ENCODE data around the gene CD247.
A peak's percentile ranks its signal among the peaks of the same experiment; 100 is the strongest.

Gene CD247

DNA sequence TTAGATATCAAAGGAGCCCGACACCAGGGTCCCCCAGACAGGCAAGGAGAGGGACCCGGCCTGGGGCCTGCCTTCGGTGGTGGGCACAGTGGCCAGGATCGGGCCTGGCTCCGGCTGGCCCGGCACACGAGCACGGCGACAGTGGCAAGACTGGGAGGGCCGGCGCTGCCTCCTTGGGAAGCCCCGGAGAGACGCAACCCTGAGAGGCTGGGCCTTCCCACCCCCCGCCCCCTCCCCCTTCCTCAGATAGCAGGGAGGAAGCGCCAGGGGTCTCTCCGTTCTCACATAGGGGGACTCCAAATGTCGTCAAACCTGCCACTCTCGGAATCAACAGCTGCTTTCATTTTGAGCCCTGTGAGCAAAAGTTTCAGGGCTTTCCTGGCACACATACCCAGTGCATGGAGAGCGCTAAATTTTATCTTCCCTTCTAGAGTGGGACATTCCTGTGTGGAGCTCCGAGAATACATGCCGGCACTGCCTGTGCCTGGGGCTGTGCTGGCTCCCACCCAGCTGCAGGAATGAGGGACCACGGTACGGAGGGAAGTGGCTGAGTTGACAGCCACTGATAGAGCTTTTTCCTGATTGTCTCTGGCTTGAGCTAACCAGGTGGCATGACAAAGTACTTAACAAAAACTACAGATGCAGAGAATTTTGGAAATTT is 62.4 kb downstream of the CD247 start:
- TF ChIP-seq, protein P1, sequence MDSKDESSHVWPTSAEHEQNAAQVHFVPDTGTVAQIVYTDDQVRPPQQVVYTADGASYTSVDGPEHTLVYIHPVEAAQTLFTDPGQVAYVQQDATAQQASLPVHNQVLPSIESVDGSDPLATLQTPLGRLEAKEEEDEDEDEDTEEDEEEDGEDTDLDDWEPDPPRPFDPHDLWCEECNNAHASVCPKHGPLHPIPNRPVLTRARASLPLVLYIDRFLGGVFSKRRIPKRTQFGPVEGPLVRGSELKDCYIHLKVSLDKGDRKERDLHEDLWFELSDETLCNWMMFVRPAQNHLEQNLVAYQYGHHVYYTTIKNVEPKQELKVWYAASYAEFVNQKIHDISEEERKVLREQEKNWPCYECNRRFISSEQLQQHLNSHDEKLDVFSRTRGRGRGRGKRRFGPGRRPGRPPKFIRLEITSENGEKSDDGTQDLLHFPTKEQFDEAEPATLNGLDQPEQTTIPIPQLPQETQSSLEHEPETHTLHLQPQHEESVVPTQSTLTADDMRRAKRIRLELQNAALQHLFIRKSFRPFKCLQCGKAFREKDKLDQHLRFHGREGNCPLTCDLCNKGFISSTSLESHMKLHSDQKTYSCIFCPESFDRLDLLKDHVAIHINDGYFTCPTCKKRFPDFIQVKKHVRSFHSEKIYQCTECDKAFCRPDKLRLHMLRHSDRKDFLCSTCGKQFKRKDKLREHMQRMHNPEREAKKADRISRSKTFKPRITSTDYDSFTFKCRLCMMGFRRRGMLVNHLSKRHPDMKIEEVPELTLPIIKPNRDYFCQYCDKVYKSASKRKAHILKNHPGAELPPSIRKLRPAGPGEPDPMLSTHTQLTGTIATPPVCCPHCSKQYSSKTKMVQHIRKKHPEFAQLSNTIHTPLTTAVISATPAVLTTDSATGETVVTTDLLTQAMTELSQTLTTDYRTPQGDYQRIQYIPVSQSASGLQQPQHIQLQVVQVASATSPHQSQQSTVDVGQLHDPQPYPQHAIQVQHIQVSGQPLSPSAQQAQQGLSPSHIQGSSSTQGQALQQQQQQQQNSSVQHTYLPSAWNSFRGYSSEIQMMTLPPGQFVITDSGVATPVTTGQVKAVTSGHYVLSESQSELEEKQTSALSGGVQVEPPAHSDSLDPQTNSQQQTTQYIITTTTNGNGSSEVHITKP (tag by site-specific recombination; IDR thresholded peaks at IDR 0.05): peak; percentile 93
- TF ChIP-seq ZNF202 (tag by site-specific recombination; IDR thresholded peaks at IDR 0.05; ENCODE audit: borderline replicate concordance): no peak
- TF ChIP-seq, protein P2, sequence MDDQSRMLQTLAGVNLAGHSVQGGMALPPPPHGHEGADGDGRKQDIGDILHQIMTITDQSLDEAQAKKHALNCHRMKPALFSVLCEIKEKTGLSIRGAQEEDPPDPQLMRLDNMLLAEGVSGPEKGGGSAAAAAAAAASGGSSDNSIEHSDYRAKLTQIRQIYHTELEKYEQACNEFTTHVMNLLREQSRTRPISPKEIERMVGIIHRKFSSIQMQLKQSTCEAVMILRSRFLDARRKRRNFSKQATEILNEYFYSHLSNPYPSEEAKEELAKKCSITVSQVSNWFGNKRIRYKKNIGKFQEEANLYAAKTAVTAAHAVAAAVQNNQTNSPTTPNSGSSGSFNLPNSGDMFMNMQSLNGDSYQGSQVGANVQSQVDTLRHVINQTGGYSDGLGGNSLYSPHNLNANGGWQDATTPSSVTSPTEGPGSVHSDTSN (CRISPR knock-in tag; IDR thresholded peaks at IDR 0.05): 0 out of 2 replicates have a peak, but pooled peaks have one; percentile 5
- TF ChIP-seq, protein P3, sequence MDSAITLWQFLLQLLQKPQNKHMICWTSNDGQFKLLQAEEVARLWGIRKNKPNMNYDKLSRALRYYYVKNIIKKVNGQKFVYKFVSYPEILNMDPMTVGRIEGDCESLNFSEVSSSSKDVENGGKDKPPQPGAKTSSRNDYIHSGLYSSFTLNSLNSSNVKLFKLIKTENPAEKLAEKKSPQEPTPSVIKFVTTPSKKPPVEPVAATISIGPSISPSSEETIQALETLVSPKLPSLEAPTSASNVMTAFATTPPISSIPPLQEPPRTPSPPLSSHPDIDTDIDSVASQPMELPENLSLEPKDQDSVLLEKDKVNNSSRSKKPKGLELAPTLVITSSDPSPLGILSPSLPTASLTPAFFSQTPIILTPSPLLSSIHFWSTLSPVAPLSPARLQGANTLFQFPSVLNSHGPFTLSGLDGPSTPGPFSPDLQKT (IDR thresholded peaks at IDR 0.05; ENCODE audit: borderline replicate concordance, low read depth, low read length): no peak
- 0 out of 2 replicates have a peak, but pooled peaks have one; percentile 3 for TF ChIP-seq ZBTB20 (tag by site-specific recombination; IDR thresholded peaks at IDR 0.05)
- ChIA-PET POLR2A (interaction anchor here (0.6 to 3.1 kb wide), 11 partner anchors 9 to 580 kb away, joined by 3 to 16 read pairs (median 4); partner anchors contain the start of genes CREG1, POU2F1 and TADA1), CTCF (interaction anchor here (0.6 to 1.7 kb wide), 9 partner anchors 8 to 397 kb away, joined by 3 to 7 read pairs (median 3); no protein-coding TSS in a partner anchor)
- no peaks in the 10 kb centered on the region for H3K36me3 ChIP-seq (ENCODE audit: control insufficient read depth in 2 of 2, insufficient read depth in 1 of 2, low read length in 2 of 2)
- H3K4me1 ChIP-seq (ENCODE audit: control insufficient read depth, insufficient read depth, low read length): no peaks in the 10 kb centered on the region
- no peaks in the 10 kb centered on the region for H3K9me3 ChIP-seq (ENCODE audit: control insufficient read depth, insufficient read depth, low read depth, low read length)
- H3K4me3 ChIP-seq (ENCODE audit: low read depth, low read length): peak overlapping the region; percentile 63
- H3K27ac ChIP-seq (ENCODE audit: extremely low read depth, low read depth, low read length): peak overlapping the region; percentile 76; the same call in 1 of the 2 replicates

DNA sequence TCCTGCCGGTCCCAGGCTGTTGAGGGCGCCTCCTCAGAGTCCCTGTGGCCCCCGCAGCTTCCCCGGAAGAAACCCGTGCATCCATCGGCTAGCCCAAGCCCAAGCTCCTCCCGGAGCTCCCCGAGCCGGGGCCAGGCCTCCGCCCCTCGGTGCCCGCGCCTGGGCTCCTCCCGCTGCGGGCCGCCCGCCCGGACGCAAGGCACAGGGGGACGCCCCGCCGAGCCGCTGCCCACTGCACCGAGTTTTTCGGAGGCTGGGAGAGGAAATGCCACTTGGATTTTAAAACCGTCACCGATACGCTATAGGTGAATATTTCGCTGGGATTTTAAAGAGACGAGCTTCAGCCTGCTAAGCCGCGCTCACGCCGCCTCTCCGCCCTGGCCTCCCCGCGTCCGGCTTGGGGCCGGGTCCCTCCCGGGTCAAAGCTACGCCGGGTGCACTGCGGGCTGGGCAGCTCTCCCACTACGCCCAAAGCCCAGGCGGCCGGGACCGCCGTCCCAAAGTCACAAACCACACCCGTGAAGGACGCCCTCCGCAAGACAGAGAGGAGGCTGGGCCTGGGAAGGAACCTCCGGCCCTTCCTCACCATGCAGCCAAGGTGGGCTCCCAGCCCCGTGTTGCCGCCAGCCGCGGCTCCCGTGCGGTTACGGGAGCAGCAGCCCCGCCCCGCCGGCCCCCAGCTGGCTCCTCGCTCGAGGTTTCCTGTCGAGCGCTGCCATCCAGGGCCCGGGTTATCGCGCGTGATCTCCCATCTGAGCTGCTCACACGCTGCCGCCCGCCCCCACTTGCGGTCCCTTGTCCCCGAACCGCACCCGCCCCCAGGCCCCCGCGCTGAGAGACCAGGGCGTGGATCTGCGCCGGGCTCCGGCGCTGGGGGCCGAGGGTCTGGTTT is 63.2 kb downstream of the CD247 start:
- peak overlapping the region; percentile 63 for H3K4me3 ChIP-seq (ENCODE audit: low read depth, low read length)
- CTCF ChIA-PET: interaction anchor here (0.7 to 1.7 kb wide), 8 partner anchors 9 to 395 kb away, joined by 3 to 8 read pairs (median 4); no protein-coding TSS in a partner anchor
- TF ChIP-seq, protein P4, sequence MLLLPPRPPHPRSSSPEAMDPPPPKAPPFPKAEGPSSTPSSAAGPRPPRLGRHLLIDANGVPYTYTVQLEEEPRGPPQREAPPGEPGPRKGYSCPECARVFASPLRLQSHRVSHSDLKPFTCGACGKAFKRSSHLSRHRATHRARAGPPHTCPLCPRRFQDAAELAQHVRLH (tag by site-specific recombination; IDR thresholded peaks at IDR 0.05): no peak
- TF ChIP-seq, protein P5, sequence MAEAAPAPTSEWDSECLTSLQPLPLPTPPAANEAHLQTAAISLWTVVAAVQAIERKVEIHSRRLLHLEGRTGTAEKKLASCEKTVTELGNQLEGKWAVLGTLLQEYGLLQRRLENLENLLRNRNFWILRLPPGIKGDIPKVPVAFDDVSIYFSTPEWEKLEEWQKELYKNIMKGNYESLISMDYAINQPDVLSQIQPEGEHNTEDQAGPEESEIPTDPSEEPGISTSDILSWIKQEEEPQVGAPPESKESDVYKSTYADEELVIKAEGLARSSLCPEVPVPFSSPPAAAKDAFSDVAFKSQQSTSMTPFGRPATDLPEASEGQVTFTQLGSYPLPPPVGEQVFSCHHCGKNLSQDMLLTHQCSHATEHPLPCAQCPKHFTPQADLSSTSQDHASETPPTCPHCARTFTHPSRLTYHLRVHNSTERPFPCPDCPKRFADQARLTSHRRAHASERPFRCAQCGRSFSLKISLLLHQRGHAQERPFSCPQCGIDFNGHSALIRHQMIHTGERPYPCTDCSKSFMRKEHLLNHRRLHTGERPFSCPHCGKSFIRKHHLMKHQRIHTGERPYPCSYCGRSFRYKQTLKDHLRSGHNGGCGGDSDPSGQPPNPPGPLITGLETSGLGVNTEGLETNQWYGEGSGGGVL (tag by site-specific recombination; IDR thresholded peaks at IDR 0.05): no peak; the same call in 1 of the 2 replicates
- TF ChIP-seq ZNF670 (tag by site-specific recombination; IDR thresholded peaks at IDR 0.05; ENCODE audit: low read depth) (no peak), ZNF354C (tag by site-specific recombination; IDR thresholded peaks at IDR 0.05; ENCODE audit: borderline replicate concordance, low read depth) (no peak), WT1 (tag by site-specific recombination; IDR thresholded peaks at IDR 0.05) (no peak), ZNF416 (tag by site-specific recombination; IDR thresholded peaks at IDR 0.05) (no peak), ZIC2 (tag by site-specific recombination; IDR thresholded peaks at IDR 0.05) (peak; percentile 51; the same call in 1 of the 2 replicates), SP7 (tag by site-specific recombination; IDR thresholded peaks at IDR 0.05) (peak; percentile 51), HOXD13 (CRISPR knock-in tag; IDR thresholded peaks at IDR 0.05; ENCODE audit: borderline replicate concordance) (no peak), ZNF239 (tag by site-specific recombination; IDR thresholded peaks at IDR 0.05) (no peak), PRDM1 (tag by site-specific recombination; IDR thresholded peaks at IDR 0.05) (no peak), ZNF37A (tag by site-specific recombination; IDR thresholded peaks at IDR 0.05) (no peak), ZNF660 (tag by site-specific recombination; IDR thresholded peaks at IDR 0.05) (no peak)
- TF ChIP-seq, protein P6, sequence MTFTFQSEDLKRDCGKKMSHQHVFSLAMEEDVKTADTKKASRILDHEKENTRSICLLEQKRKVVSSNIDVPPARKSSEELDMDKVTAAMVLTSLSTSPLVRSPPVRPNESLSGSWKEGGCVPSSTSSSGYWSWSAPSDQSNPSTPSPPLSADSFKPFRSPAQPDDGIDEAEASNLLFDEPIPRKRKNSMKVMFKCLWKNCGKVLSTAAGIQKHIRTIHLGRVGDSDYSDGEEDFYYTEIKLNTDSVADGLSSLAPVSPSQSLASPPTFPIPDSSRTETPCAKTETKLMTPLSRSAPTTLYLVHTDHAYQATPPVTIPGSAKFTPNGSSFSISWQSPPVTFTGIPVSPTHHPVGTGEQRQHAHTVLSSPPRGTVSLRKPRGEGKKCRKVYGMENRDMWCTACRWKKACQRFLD (tag by site-specific recombination; IDR thresholded peaks at IDR 0.05): no peak
- TF ChIP-seq, protein P7, sequence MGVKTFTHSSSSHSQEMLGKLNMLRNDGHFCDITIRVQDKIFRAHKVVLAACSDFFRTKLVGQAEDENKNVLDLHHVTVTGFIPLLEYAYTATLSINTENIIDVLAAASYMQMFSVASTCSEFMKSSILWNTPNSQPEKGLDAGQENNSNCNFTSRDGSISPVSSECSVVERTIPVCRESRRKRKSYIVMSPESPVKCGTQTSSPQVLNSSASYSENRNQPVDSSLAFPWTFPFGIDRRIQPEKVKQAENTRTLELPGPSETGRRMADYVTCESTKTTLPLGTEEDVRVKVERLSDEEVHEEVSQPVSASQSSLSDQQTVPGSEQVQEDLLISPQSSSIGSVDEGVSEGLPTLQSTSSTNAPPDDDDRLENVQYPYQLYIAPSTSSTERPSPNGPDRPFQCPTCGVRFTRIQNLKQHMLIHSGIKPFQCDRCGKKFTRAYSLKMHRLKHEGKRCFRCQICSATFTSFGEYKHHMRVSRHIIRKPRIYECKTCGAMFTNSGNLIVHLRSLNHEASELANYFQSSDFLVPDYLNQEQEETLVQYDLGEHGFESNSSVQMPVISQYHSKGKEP (tag by site-specific recombination; IDR thresholded peaks at IDR 0.05): no peak

More for the DNA sequence above, 63.2 kb downstream of the CD247 start:
- Histone ChIP-seq H3K36me3 (ENCODE audit: control insufficient read depth in 2 of 2, insufficient read depth in 1 of 2, low read length in 2 of 2) (no peaks in the 10 kb centered on the region), H3K27ac (ENCODE audit: extremely low read depth, low read depth, low read length) (peak overlapping the region; percentile 76), H3K9me3 (ENCODE audit: control insufficient read depth, insufficient read depth, low read depth, low read length) (no peaks in the 10 kb centered on the region), H3K4me1 (ENCODE audit: control insufficient read depth, insufficient read depth, low read length) (no peaks in the 10 kb centered on the region)
- POLR2A ChIA-PET: interaction anchor here (0.7 to 3.1 kb wide), 10 partner anchors 9 to 476 kb away, joined by 3 to 16 read pairs (median 3); partner anchors contain the start of genes CREG1 and POU2F1
